Lung microvascular endothelial cell (primary cell): ENCODE measurements around the gene FBXL7. TPM values are rescaled to one million over a fixed set of nuclear protein-coding genes. Genes with fewer than 3 reads are reported as not detected.

Experiments used
- DNase-seq, 2 donors: peaks; one replicate each; pipeline versions ENCODE4 v3.0.0 to v3.0.0-alpha.2; 2010; ENCODE audit warnings: low read depth in 2 of 2
- total RNA-seq: library from RNA; depleted of rRNA; stranded (reverse); fragments of >200 nt; gene quantifications from 2 replicates; pipeline ENCODE4 v1.2.1, GENCODE V29; 2014

Gene FBXL7
- total RNA-seq, 1 donor from 2014 or later, result 14.1 TPM

GRCh38 chr5:15703901-15704300, 203.9 kb downstream of the FBXL7 start:
- no peak for DNase-seq

- no peak for DNase-seq
Measured at GRCh38 chr5:15704397-15704947, 204.5 kb downstream of the FBXL7 start.

- DNase-seq, result no peak
Measured at GRCh38 chr5:15707631-15708030, 207.7 kb downstream of the FBXL7 start.

- DNase-seq, result no peak
Measured at GRCh38 chr5:15711892-15712291, 211.9 kb downstream of the FBXL7 start.

GRCh38 chr5:15715535-15715934, 215.6 kb downstream of the FBXL7 start:
- DNase-seq, result no peak

GRCh38 chr5:15715967-15716366, 216.0 kb downstream of the FBXL7 start:
- no peak for DNase-seq

- DNase-seq, result peak in 1 of 2 donors; percentile 17
Measured at GRCh38 chr5:15717001-15717400, 217.0 kb downstream of the FBXL7 start.

GRCh38 chr5:15718421-15719179, 218.6 kb downstream of the FBXL7 start:
- DNase-seq, result peak in 1 of 2 donors; percentile 54

GRCh38 chr5:15719784-15720183, 219.8 kb downstream of the FBXL7 start:
- DNase-seq, result peak; percentile 46 to 47

- DNase-seq, result no peak
Measured at GRCh38 chr5:15720515-15720914, 220.5 kb downstream of the FBXL7 start.

GRCh38 chr5:15722305-15722704, 222.3 kb downstream of the FBXL7 start:
- DNase-seq, result peak; percentile 14 to 47

- no peak for DNase-seq
Measured at GRCh38 chr5:15727375-15727774, 227.4 kb downstream of the FBXL7 start.

- DNase-seq, result no peak
Measured at GRCh38 chr5:15728811-15729210, 228.8 kb downstream of the FBXL7 start.

- DNase-seq, result no peak
Measured at GRCh38 chr5:15731699-15732098, 231.7 kb downstream of the FBXL7 start.

- no peak for DNase-seq
Measured at GRCh38 chr5:15734058-15734457, 234.1 kb downstream of the FBXL7 start.

GRCh38 chr5:15737036-15737821, 237.2 kb downstream of the FBXL7 start:
- DNase-seq, result no peak

GRCh38 chr5:15737871-15738664, 238.1 kb downstream of the FBXL7 start:
- DNase-seq, result no peak

GRCh38 chr5:15740383-15740782, 240.4 kb downstream of the FBXL7 start:
- peak in 1 of 2 donors; percentile 26 for DNase-seq

GRCh38 chr5:15741591-15741990, 241.6 kb downstream of the FBXL7 start:
- no peak for DNase-seq

GRCh38 chr5:15746833-15747232, 246.9 kb downstream of the FBXL7 start:
- DNase-seq, result no peak

GRCh38 chr5:15748266-15748665, 248.3 kb downstream of the FBXL7 start:
- no peak for DNase-seq
